Neutrophil (primary cell): Measurements from ENCODE around the gene WDFY4.

Experiments used
- H3K27ac ChIP-seq: fragments of 200-600 bp; sonication (generic); 2 replicates; pipeline ENCODE4 v1.5.1; 2016; ENCODE audit warnings: mild to moderate bottlenecking, moderate library complexity
- H3K27me3 ChIP-seq: fragments of 200-600 bp; sonication (generic); 2 replicates; pipeline ENCODE4 v1.6.0; 2016; ENCODE audit warnings: mild to moderate bottlenecking
- H3K36me3 ChIP-seq: fragments of 200-600 bp; sonication (generic); 2 replicates; pipeline ENCODE4 v1.5.1; 2017
- H3K4me1 ChIP-seq, 2 experiments: fragments of 200-600 bp in 1 of 2; sonication (generic) in 1 of 2; 1 replicate in 1 of 2; 2 replicates in 1 of 2; pipeline versions ENCODE4 v1.5.1 to v1.6.1; 2013 to 2016; ENCODE audit warnings: low read depth in 1 of 2, low read length in 1 of 2, mild to moderate bottlenecking in 1 of 2, moderate library complexity in 1 of 2; ENCODE audit not compliant: control insufficient read depth in 1 of 2, insufficient read depth in 1 of 2
- H3K4me3 ChIP-seq, 2 experiments: fragments of 200-600 bp in 1 of 2; sonication (generic) in 1 of 2; 1 replicate in 1 of 2; 2 replicates in 1 of 2; pipeline ENCODE4 v1.5.1; 2013 to 2016; ENCODE audit warnings: low read depth in 1 of 2, low read length in 1 of 2, mild to moderate bottlenecking in 1 of 2, moderate library complexity in 1 of 2
- H3K9me3 ChIP-seq: fragments of 200-600 bp; sonication (generic); 2 replicates; pipeline ENCODE4 v1.5.1; 2016
- CTCF ChIP-seq: fragments of 200-600 bp; sonication (generic); IDR thresholded peaks from 2 replicates; pipeline ENCODE4 v1.5.1; 2016; ENCODE audit warnings: antibody characterized with exemption

WDFY4 gene

GRCh38 chr10:48779546-48780152 lies 95.0 kb downstream of the WDFY4 start:
- peaks cover 84% of the 10 kb centered on the region for H3K36me3 ChIP-seq
- no peak overlapping the region for H3K4me3 ChIP-seq
- peak overlapping the region; percentile 33 for H3K27ac ChIP-seq
- H3K4me1 ChIP-seq: no peaks in the 10 kb centered on the region
- H3K27me3 ChIP-seq: no peaks in the 10 kb centered on the region
- no peak for TF ChIP-seq CTCF
- H3K9me3 ChIP-seq: no peaks in the 10 kb centered on the region

- H3K4me3 ChIP-seq: no peak overlapping the region
- H3K27ac ChIP-seq: no peak overlapping the region
- H3K27me3 ChIP-seq: no peaks in the 10 kb centered on the region
- peaks cover 77% of the 10 kb centered on the region for H3K36me3 ChIP-seq
- no peaks in the 10 kb centered on the region for H3K9me3 ChIP-seq
- no peaks in the 10 kb centered on the region for H3K4me1 ChIP-seq
- TF ChIP-seq CTCF: no peak
Observed at GRCh38 chr10:48780341-48780740, 95.7 kb downstream of the WDFY4 start.

GRCh38 chr10:48782386-48782785 lies 97.7 kb downstream of the WDFY4 start:
- no peak for TF ChIP-seq CTCF
- H3K27ac ChIP-seq: peak overlapping the region; percentile 35
- no peaks in the 10 kb centered on the region for H3K9me3 ChIP-seq
- peaks cover 56% of the 10 kb centered on the region for H3K36me3 ChIP-seq
- no peak overlapping the region for H3K4me3 ChIP-seq
- peaks cover 10 to 12% of the 10 kb centered on the region in 2 experiments for H3K4me1 ChIP-seq
- no peaks in the 10 kb centered on the region for H3K27me3 ChIP-seq

GRCh38 chr10:48784031-48784430 lies 99.4 kb downstream of the WDFY4 start:
- Histone ChIP-seq H3K4me3 (no peak overlapping the region), H3K36me3 (peaks cover 50% of the 10 kb centered on the region), H3K27me3 (no peaks in the 10 kb centered on the region), H3K27ac (peak overlapping the region; percentile 5), H3K4me1 (peaks cover 14 to 23% of the 10 kb centered on the region in 2 experiments), H3K9me3 (no peaks in the 10 kb centered on the region)
- no peak for TF ChIP-seq CTCF

GRCh38 chr10:48785796-48786195 lies 101.1 kb downstream of the WDFY4 start:
- Histone ChIP-seq H3K36me3 (peaks cover 50% of the 10 kb centered on the region), H3K27me3 (no peaks in the 10 kb centered on the region), H3K27ac (peak overlapping the region; percentile 89), H3K4me3 (no peak overlapping the region), H3K9me3 (no peaks in the 10 kb centered on the region), H3K4me1 (peaks cover 32 to 41% of the 10 kb centered on the region in 2 experiments)
- TF ChIP-seq CTCF: no peak
